Stimulated activated CD4-positive, alpha-beta T cell treated with anti-CD3 and anti-CD28 coated beads, TNF-alpha, amount 100 ng/mL, for 1 hour (primary cell): Measurements from ENCODE around the gene WDR7.

Experiments used
- DNase-seq, 3 donors: peaks; one replicate each; pipeline ENCODE4 v3.0.0-alpha.2; 2020; ENCODE audit warnings: low read depth in 3 of 3, low spot score in 1 of 3

Gene WDR7

GRCh38 chr18:56984731-56985130 is 333.6 kb downstream of the WDR7 start:
- no peak for DNase-seq

GRCh38 chr18:56986829-56987228 is 335.7 kb downstream of the WDR7 start:
- no peak for DNase-seq

GRCh38 chr18:56987236-56987635 is 336.1 kb downstream of the WDR7 start:
- DNase-seq: no peak

- DNase-seq: no peak
Observed at GRCh38 chr18:56988022-56988421, 336.9 kb downstream of the WDR7 start.

- no peak for DNase-seq
Observed at GRCh38 chr18:56990678-56991077, 339.5 kb downstream of the WDR7 start.

GRCh38 chr18:56992777-56993176 is 341.6 kb downstream of the WDR7 start:
- no peak for DNase-seq

GRCh38 chr18:56995579-56996188 is 344.5 kb downstream of the WDR7 start:
- DNase-seq: no peak

GRCh38 chr18:56997200-56997599 is 346.0 kb downstream of the WDR7 start:
- DNase-seq: no peak

- no peak for DNase-seq
Observed at GRCh38 chr18:56999823-57000222, 348.7 kb downstream of the WDR7 start.

GRCh38 chr18:57002627-57003026 is 351.5 kb downstream of the WDR7 start:
- no peak for DNase-seq

- DNase-seq: no peak
Observed at GRCh38 chr18:57003342-57003741, 352.2 kb downstream of the WDR7 start.

GRCh38 chr18:57004366-57005121 is 353.4 kb downstream of the WDR7 start:
- no peak for DNase-seq

- no peak for DNase-seq
Observed at GRCh38 chr18:57008001-57008686, 357.0 kb downstream of the WDR7 start.

GRCh38 chr18:57009844-57010243 is 358.7 kb downstream of the WDR7 start:
- no peak for DNase-seq

- DNase-seq: no peak
Observed at GRCh38 chr18:57014772-57015413, 363.7 kb downstream of the WDR7 start.

- DNase-seq: no peak
Observed at GRCh38 chr18:57015451-57015850, 364.3 kb downstream of the WDR7 start.

GRCh38 chr18:57018845-57019244 is 367.7 kb downstream of the WDR7 start:
- no peak for DNase-seq

GRCh38 chr18:57022716-57023115 is 371.6 kb downstream of the WDR7 start:
- DNase-seq: no peak

- DNase-seq: no peak
Observed at GRCh38 chr18:57023275-57023882, 372.2 kb downstream of the WDR7 start.

GRCh38 chr18:57025540-57025939 is 374.4 kb downstream of the WDR7 start:
- no peak for DNase-seq

- no peak for DNase-seq
Observed at GRCh38 chr18:57026316-57026715, 375.2 kb downstream of the WDR7 start.
